ENCODE measurements around the gene MINDY4B.

The MINDY4B gene

GRCh38 chr3:150905339-150905738 is at the start of gene MINDY4B:
Gene MINDY4B, minus strand, starts transcription at chr3:150905439. Its CDS starts 0 bp downstream, at chr3:150905439.
- ATAC-seq (no peak), DNase-seq (no peak)

- ATAC-seq (no peak), DNase-seq (no peak)
These were observed 46.7 kb upstream of the MINDY4B start for GRCh38 chr3:150951923-150952322.

DNA sequence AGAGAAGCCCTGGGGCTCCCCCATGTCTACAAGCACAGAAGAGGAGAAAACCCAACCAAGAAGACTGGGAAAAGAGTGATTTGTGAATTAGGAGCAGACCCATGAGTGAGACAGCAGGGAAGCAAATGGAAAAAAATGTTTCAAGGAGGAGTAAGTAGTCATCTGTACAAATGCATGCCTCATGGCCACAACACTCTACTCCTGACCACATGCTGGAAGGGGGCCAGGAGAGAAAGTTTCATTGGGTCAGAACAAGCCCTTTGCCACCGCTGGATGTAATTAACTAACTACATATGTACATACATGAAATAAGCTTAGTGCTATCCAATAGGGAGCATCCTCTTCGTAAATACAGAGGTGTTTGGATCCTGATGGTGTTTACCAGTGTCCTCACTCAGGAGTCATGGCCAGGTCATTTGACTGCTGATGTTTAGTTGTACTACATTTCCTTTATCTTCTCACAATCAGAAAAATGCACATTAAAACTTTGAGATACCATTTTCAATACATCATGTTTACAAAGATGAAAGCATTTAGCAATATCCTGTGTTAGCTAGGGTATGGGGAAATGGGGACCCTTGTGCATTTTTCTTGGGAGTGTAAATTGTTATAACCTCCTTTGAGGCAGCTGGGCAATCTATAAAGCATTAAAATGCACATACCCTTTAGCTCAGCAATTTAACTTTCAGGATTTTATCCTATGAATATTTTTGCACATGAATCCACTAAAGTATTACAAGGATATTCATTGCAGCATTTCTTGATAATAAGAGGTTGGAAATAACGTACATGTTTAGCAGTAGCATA is 40.2 kb upstream of the MINDY4B start:
- DNase-seq (no peak), ATAC-seq (no peak)

DNA sequence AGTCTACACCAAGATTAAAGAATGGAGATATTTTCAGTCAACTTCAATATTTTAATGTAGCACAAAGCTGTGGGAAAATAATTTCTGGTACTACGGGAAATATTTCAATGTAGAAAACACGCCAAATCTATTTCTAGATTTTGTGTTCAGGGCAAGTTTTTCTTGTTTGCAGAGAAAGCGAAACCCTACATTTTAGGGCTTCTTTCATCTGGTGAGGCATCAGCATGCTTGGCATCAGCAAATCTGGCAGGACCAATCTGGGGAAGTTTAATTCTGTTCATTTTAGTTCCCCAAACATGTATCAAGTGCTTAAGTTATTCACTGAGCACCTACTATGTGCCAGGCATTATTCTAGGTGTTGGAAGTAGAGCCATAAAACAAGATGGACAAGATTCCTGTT is 37.0 kb upstream of the MINDY4B start:
- DNase-seq = no peak
- ATAC-seq = no peak

DNA sequence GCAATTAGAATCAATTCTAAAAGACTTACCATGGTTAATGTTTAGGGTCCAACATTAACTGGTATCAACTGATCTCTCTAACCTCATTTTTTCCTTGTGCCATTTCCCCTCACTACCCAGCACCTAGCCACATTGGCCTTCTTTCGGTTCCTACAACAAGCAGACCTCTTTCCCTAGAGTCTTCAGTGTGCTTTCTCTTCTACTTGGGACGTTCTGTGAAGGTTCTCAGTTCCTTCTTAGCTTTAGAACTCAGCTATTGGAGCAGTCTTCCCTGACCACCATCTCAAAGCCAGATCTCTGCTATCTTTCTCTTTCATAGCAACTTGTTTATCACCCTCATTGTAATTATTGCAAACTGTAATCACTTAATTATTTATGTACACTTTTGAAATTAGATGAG is 31.5 kb upstream of the MINDY4B start:
- DNase-seq = no peak
- ATAC-seq = no peak

GRCh38 chr3:150933473-150933995 is 28.3 kb upstream of the MINDY4B start:
- no peak for DNase-seq
- ATAC-seq = no peak

DNA sequence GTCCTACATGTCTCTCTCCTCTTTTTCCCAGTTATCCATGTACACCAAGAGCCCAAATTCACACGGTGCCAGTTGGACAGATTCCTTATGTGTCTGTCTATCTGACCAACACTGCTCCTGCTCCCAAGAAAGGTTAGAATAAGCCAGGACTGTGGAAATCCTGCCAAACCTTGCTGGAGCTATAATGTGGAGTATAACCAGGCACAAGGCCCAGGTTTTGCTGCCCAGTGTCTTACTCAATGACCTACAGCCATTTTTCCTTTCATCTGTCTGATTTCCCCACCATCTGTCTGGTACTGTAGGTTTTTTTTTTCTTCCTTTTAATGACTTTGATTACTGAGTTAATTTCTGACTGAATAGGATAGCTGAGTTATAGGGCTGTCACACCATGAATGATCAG is 26.5 kb upstream of the MINDY4B start:
- ATAC-seq (no peak), DNase-seq (no peak)

DNA sequence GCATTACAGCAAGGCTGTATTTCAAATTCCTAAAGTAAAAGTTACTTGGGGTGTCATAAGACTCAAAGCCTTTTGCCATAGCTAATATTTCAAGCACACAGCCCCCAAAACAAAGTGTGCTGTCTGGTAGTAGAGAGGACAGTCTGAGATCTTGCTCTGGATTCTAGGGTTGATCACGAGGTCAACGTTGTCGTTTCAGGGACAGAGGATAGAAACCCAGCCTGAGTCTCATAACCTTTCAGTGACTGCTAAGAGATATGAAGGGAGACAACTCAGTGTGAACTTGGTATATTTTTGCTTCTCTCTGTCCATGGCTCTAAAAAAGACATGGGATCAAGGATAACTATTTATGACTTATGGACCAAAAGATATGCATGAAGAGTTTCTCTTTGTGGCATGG is 25.6 kb upstream of the MINDY4B start:
- no peak for DNase-seq
- ATAC-seq = no peak

DNA sequence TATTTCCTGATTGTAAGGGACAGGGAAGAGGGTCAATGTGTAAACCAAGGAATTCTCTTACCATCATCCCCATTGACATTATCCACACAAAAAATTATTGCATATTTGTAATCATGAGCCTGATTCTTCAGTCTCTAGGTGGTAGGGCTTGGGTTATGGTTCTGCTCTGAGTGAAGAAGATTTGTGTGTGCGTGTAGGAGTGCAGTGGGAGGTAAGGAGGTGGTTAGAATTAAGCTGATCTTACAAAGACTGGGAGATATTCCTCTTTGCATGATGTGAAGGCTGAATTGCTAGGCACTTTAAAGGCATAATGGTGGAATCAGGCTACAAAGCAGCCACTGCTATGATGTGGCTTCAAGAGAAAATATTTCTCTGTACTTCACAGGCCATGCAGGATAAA is 23.0 kb upstream of the MINDY4B start:
- ATAC-seq (no peak), DNase-seq (no peak)

- no peak for ATAC-seq
- DNase-seq = no peak
These were observed 21.1 kb upstream of the MINDY4B start for GRCh38 chr3:150926328-150926727.

- ATAC-seq (peak; percentile 87), DNase-seq (peak; percentile 69)
These were observed 20.5 kb upstream of the MINDY4B start for GRCh38 chr3:150925751-150926201.

DNA sequence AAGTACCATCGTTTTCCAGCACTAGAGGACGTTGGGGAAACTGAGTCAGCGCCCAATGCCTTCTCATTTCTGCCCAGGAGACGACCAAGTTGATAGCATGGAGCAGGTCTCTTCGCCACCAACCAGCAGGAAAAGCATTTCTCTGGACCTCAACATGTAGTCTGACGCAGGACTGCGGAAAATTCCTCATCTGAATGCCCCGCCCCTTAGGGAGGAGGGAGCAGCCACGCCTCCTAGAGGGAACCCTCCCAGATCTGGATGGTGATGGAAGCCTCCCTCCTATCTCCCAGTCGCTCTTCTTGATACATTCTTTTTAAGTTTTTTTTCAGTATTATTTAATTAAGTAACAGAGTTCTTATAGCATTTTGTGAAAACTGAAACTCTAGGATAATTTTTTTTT is 17.4 kb upstream of the MINDY4B start:
- ATAC-seq (no peak), DNase-seq (no peak)

GRCh38 chr3:150921209-150921608 is 16.0 kb upstream of the MINDY4B start:
- DNase-seq = no peak
- ATAC-seq = no peak

GRCh38 chr3:150920236-150920635 is 15.0 kb upstream of the MINDY4B start:
- ATAC-seq (no peak), DNase-seq (no peak)

DNA sequence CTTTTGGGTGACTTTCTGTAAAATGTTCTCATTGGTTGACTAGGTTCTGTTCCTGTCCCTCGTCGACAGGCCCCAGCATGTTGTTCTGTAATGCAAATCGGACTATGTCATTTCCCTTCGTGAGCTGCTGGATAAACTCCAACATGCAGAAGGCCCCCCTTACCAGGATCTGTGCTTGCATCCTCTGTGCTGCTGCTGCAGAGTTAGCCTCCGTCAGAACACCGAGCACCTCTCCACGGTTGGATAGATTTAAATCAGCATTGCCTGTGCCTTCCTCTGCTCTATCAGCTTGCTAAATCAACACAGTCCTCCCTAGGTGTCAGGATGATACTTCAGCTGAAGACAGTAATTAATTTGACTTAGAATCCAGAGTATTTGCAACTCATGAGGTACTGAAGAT is 12.7 kb upstream of the MINDY4B start:
- ATAC-seq (no peak), DNase-seq (no peak)

GRCh38 chr3:150913133-150913922 is 8.1 kb upstream of the MINDY4B start:
- ATAC-seq (no peak), DNase-seq (no peak)

DNA sequence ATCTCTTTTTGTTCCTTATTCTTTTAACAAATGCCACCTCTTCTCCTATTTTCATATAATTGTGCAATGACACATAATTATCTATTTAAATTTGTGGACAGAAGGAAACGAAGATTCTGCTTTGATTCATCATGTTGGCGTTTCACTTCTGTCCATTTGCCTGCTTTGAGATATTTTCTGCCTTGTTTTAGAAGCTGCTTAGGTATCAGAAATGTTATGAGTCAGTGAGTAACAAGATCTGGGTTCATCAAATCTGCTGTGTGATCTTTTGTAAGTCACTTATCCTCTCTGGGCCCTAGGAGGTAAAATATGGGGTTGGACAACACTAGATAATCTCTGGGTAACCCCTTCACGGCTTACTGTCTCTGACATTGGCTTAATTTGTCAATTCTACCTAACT is 7.3 kb upstream of the MINDY4B start:
- DNase-seq (no peak), ATAC-seq (no peak)

- DNase-seq (no peak), ATAC-seq (no peak)
These were observed 6.5 kb upstream of the MINDY4B start for GRCh38 chr3:150911771-150912170.

GRCh38 chr3:150906461-150906860 is 1.2 kb upstream of the MINDY4B start:
- ATAC-seq (no peak), DNase-seq (no peak)

GRCh38 chr3:150905746-150906145 is 507 bp upstream of the MINDY4B start:
- ATAC-seq = no peak
- DNase-seq = no peak

DNA sequence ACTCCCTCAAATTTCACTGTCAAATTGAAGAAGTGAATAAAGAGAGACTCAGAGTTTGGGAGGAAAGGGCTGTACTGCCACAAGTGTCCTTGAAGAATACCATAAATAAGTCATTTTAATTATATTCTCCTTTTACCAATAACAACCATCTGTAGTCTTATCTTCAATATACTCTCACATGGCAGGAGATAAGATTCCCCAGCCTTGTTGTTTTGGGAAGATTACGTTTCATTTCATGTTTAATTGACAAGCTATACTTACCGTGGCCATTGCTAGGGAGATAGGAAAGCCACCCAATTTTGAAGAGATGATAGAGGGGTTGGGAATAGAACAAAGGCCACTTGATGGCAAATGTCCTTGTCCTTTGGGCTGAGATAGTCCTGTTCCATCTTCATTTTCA is 2.3 kb downstream of the MINDY4B start:
- ATAC-seq (no peak), DNase-seq (no peak)

GRCh38 chr3:150901793-150902192 is 3.4 kb downstream of the MINDY4B start:
- ATAC-seq = no peak

GRCh38 chr3:150899141-150899540 is 6.1 kb downstream of the MINDY4B start:
- no peak for ATAC-seq
- DNase-seq = no peak

More at GRCh38 chr3:150901793-150902192, 3.4 kb downstream of the MINDY4B start:
- DNase-seq = no peak
